ENCODE results near the gene ADAMTSL1. TPM values are rescaled to one million over a fixed set of nuclear protein-coding genes. Genes with fewer than 3 reads are reported as not detected.

The ADAMTSL1 gene
- polyA plus RNA-seq, 1 experiment: 17.2 TPM

GRCh38 chr9:18682907-18683306 is 209.0 kb downstream of the ADAMTSL1 start:
- H3K4me3 ChIP-seq (ENCODE audit: low read depth, low read length): no peak overlapping the region
- ChIA-PET CTCF (no interaction called here), POLR2A (interaction anchor here (0.6 kb wide), 1 partner anchor 27 kb away, joined by 3 read pairs; no protein-coding TSS in a partner anchor)
- no peaks in the 10 kb centered on the region for H3K36me3 ChIP-seq (ENCODE audit: control insufficient read depth, insufficient read depth, low read length)
- H3K27me3 ChIP-seq (ENCODE audit: control insufficient read depth, insufficient read depth, low read length): no peaks in the 10 kb centered on the region
- TF ChIP-seq, protein P1, sequence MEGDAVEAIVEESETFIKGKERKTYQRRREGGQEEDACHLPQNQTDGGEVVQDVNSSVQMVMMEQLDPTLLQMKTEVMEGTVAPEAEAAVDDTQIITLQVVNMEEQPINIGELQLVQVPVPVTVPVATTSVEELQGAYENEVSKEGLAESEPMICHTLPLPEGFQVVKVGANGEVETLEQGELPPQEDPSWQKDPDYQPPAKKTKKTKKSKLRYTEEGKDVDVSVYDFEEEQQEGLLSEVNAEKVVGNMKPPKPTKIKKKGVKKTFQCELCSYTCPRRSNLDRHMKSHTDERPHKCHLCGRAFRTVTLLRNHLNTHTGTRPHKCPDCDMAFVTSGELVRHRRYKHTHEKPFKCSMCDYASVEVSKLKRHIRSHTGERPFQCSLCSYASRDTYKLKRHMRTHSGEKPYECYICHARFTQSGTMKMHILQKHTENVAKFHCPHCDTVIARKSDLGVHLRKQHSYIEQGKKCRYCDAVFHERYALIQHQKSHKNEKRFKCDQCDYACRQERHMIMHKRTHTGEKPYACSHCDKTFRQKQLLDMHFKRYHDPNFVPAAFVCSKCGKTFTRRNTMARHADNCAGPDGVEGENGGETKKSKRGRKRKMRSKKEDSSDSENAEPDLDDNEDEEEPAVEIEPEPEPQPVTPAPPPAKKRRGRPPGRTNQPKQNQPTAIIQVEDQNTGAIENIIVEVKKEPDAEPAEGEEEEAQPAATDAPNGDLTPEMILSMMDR (IDR thresholded peaks at IDR 0.05; ENCODE audit: insufficient read depth, low read depth, low read length): no peak
- no peak for DNase-seq (ENCODE audit: low read depth)

DNA sequence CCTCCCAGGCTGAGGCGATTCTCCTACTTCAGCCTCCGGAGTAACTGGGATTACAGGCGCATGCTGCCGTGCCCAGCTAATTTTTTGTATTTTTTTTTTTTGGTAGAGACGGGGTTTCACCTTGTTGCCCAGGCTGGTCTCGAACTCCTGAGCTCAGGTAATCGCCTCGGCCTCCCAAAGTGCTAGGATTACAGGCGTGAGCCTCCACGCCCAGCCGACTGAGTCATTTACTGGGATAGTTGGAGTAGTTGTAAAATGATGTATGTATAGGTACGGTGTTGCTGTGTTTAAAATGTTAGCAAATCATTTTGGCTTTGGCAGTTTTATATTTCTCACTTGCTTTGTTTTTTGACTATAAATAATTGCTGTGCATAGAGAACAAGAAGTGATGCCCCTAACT is 209.4 kb downstream of the ADAMTSL1 start:
- H3K36me3 ChIP-seq (ENCODE audit: control insufficient read depth, insufficient read depth, low read length): no peaks in the 10 kb centered on the region
- H3K27me3 ChIP-seq (ENCODE audit: control insufficient read depth, insufficient read depth, low read length): no peaks in the 10 kb centered on the region
- no peak for DNase-seq (ENCODE audit: low read depth)
- ChIA-PET POLR2A (interaction anchor here (0.6 kb wide), 1 partner anchor 27 kb away, joined by 3 read pairs; no protein-coding TSS in a partner anchor), CTCF (no interaction called here)
- H3K4me3 ChIP-seq (ENCODE audit: low read depth, low read length): no peak overlapping the region
- TF ChIP-seq, protein P1 (IDR thresholded peaks at IDR 0.05; ENCODE audit: insufficient read depth, low read depth, low read length): no peak

GRCh38 chr9:18683851-18684250 is 209.9 kb downstream of the ADAMTSL1 start:
- no peaks in the 10 kb centered on the region for H3K27me3 ChIP-seq (ENCODE audit: control insufficient read depth, insufficient read depth, low read length)
- TF ChIP-seq, protein P1 (IDR thresholded peaks at IDR 0.05; ENCODE audit: insufficient read depth, low read depth, low read length): no peak
- ChIA-PET CTCF (no interaction called here), POLR2A (no interaction called here)
- no peak overlapping the region for H3K4me3 ChIP-seq (ENCODE audit: low read depth, low read length)
- DNase-seq (ENCODE audit: low read depth): no peak
- H3K36me3 ChIP-seq (ENCODE audit: control insufficient read depth, insufficient read depth, low read length): no peaks in the 10 kb centered on the region

GRCh38 chr9:18684593-18685317 is 210.8 kb downstream of the ADAMTSL1 start:
- TF ChIP-seq, protein P1 (IDR thresholded peaks at IDR 0.05; ENCODE audit: insufficient read depth, low read depth, low read length): no peak
- H3K27me3 ChIP-seq (ENCODE audit: control insufficient read depth, insufficient read depth, low read length): no peaks in the 10 kb centered on the region
- no peak for DNase-seq (ENCODE audit: low read depth)
- no peak overlapping the region for H3K4me3 ChIP-seq (ENCODE audit: low read depth, low read length)
- no peaks in the 10 kb centered on the region for H3K36me3 ChIP-seq (ENCODE audit: control insufficient read depth, insufficient read depth, low read length)
- ChIA-PET CTCF (no interaction called here), POLR2A (no interaction called here)

DNA sequence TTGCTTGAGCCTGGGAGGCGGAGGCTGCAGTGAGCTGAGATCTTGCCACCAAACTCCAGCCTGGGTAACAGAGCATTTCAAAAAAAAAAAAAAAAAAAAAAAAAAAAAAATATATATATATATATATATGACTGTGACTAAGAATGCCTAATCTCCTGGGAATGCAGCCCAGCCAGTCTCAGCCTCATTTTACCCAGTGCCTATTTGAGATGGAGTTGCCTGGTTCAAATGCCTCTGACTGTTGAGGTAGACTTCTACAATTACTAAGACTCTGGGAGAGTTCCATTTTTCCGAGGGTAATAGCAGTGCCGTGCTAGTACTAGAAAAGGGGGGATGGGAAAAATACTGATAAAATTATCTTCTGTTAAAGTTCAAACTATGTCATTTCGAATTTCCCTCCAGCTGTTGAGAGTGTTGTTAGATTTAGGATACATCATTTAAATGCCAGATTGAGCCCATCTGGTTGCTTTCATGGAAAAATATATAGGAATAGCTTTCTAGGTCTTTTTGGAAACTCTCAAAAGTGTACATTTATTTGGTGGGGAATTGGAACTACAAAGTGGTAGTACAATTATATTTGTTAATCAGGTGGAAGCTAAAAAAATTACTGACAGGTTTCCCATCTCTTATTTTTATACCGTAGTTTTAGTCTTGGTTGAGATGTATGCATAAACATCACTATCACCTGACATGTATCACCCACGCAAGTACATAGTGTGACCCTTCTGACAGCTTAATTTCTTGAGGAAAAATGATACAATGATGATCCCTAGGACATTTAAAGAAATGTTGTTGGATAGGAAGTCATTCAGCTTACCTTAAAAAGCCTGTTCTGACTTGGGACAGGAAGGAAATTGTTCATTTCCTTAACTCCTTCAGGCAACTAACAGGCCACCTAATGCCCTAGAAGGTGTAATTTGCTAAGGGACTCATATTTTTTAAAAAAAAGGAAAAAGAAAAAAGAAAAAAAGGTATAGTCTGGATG is 214.9 kb downstream of the ADAMTSL1 start:
- no peaks in the 10 kb centered on the region for H3K36me3 ChIP-seq (ENCODE audit: control insufficient read depth, insufficient read depth, low read length)
- CTCF ChIA-PET: interaction anchor here (0.6 kb wide), 2 partner anchors 185 to 205 kb away, joined by 3 to 4 read pairs; no protein-coding TSS in a partner anchor
- POLR2A ChIA-PET: no interaction called here
- no peak overlapping the region for H3K4me3 ChIP-seq (ENCODE audit: low read depth, low read length)
- H3K27me3 ChIP-seq (ENCODE audit: control insufficient read depth, insufficient read depth, low read length): no peaks in the 10 kb centered on the region
- DNase-seq (ENCODE audit: low read depth): no peak
- TF ChIP-seq, protein P1 (IDR thresholded peaks at IDR 0.05; ENCODE audit: insufficient read depth, low read depth, low read length): no peak
